GM10266 (cell line): Measurements from ENCODE around the gene HGS.

Experiments used
- DNase-seq: peaks from one replicate; pipeline ENCODE4 v3.0.0; 2012; ENCODE audit errors: extremely low spot score
- TF ChIP-seq, protein P1 (sequence below): IDR thresholded peaks from 2 replicates; pipeline ENCODE4 v1.5.1; 2012; ENCODE audit warnings: mild to moderate bottlenecking, low read depth; ENCODE audit not compliant: control insufficient read depth, insufficient read depth; ENCODE audit errors: missing control alignments

HGS gene

DNA sequence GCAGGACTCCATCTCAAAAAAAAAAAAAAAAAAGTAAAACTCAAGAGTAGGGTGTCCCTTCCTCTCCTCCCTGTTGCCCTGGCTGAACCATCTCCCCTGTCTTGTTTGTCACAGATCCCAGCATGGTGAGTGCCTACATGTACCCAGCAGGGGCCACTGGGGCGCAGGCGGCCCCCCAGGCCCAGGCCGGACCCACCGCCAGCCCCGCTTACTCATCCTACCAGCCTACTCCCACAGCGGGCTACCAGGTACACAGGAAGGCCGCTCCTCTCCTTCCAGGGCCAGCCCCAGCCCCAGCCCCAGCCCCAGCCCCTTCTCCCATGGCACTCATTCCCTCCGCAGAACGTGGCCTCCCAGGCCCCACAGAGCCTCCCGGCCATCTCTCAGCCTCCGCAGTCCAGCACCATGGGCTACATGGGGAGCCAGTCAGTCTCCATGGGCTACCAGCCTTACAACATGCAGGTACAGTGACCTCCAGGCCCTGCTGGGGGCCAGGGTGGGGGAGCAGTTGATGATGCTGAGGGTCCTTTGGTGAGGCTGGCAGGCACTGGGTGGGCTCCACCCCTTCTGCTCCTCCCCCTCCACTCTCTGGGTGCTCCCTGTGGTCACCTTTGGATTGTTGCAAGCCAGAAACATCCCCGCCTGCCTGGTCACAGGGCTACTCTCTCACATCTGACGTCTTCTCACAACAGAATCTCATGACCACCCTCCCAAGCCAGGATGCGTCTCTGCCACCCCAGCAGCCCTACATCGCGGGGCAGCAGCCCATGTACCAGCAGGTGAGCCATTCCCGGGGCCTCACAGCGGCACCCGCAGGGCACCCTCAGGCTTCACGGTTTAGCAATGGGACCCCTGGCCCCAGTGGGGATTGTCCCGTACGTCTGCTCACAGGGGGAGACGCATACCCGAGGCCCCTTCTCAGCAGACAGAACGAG is 16.8 kb downstream of the HGS start:
- TF ChIP-seq, protein P1, sequence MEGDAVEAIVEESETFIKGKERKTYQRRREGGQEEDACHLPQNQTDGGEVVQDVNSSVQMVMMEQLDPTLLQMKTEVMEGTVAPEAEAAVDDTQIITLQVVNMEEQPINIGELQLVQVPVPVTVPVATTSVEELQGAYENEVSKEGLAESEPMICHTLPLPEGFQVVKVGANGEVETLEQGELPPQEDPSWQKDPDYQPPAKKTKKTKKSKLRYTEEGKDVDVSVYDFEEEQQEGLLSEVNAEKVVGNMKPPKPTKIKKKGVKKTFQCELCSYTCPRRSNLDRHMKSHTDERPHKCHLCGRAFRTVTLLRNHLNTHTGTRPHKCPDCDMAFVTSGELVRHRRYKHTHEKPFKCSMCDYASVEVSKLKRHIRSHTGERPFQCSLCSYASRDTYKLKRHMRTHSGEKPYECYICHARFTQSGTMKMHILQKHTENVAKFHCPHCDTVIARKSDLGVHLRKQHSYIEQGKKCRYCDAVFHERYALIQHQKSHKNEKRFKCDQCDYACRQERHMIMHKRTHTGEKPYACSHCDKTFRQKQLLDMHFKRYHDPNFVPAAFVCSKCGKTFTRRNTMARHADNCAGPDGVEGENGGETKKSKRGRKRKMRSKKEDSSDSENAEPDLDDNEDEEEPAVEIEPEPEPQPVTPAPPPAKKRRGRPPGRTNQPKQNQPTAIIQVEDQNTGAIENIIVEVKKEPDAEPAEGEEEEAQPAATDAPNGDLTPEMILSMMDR, result no peak

GRCh38 chr17:81701288-81702071 is 17.7 kb downstream of the HGS start:
- TF ChIP-seq, protein P1, result peak; percentile 13
- DNase-seq, result no peak

More for the DNA sequence above, 16.8 kb downstream of the HGS start:
- DNase-seq, result no peak

DNA sequence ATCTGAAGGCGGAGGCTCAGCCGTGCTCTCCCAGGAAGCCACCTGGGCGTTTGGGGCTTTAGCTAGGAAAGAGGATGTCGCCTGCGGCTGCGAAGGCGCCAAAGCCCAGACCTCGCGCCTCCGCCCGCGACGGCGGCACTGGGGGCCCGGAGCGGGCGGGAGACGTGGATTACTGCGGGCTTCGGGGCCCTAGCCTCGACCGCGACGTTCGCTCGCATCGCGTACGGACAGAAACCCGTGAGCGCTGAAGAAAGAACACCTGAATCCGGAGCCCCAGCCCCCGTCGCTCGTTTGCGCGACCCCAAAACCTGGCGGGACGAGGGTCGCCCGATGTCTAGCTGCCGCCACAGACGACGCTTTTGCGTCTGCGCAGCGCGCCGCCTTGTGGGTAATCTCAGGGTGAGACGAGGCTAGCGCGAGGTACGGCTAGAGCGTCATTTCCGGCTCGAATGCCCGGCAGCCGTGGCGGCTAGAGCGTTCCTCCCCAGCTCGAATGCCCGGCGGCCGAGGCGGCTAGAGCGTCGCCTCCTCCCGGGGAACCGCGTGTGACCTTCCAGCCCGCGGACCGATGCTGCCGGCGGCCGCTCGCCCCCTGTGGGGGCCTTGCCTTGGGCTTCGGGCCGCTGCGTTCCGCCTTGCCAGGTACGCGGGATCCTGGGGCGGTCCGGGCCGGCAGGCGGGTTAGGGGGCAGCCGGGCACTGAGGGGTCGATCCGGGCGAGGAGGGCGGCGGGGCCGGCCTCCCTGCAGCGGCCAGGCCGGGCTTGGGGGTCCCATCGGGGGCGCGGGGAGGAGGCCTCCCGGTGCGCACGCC is 19.3 kb downstream of the HGS start, which contains the start of gene MRPL12:
Gene MRPL12, plus strand, starts transcription at position 434 of the 813 bp plus-strand sequence. Its CDS starts 135 bp downstream, at position 569.
- TF ChIP-seq, protein P1, result peak; percentile 1
- peak; percentile 99 for DNase-seq

DNA sequence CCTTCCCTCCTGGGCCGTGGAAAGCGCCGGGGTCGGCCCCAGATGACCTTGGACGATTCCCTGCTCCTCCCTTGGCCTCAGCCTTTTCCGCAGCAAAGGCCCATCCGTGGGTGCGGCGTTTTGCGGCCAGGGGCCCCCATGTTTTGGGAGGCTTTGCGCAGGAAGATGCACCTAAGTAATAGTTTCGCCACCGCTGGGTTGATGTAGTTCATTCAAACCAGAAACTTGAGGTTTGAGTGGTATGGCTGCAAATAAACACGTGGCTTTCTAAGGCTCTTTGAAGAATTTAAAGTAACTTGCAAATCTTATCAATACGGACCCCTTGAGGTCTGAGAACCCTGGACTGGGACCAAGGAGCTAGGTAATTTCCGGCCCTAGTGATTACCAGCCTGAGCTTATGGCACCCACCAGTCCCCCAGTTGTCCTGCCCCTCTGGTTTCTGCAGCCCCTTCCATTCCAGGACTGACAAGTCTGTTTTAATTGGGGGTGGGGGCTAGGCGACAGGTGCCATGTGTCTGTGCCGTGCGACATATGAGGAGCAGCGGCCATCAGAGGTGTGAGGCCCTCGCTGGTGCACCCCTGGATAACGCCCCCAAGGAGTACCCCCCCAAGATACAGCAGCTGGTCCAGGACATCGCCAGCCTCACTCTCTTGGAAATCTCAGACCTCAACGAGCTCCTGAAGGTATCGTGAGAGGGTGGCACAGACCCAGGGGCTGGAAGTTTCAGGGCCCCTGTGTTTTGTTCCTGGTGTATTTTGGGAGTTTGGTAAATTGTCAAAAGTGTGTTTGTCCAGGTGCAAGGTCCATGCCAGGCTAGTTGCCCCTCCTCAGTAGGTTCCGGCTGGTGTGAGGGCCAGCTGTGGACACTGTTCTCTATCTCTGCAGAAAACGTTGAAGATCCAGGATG is 20.2 kb downstream of the HGS start:
- TF ChIP-seq, protein P1, result no peak
- DNase-seq, result no peak

DNA sequence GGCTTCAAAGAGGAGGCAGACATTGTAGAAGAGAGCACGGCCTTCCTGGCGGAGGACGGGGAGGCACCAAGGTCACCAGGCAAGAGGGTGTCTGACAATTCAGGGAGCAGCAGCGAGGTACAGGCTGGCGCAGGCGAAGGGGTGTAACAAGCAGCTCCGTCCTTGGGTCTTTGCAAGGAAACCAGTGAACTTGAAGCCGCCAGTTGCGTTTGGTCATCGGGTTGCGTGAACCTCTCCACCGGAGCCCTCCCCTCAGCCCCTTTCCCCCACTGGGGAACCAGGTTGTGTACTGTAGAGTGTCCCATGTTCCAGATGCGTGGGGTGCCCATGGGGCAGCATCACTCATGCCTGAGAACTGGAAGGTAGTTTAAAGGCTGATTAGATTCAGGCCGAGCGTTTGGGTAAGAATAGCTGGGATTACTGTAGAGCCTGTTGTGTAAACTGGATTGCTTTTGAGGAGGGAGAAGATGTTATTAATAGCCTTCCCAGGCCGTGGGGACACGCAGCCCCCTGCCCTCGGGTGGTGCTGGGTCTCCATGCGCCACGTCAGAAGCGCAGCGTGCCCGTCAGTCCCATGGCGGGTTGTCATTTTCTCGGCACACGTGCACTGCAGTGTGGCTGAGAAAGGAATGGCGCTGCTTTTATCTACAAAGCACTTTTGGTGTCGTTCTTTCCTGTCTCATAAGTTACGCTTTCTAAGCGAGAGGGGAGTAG is 21.9 kb downstream of the HGS start:
- TF ChIP-seq, protein P1, result no peak
- DNase-seq, result no peak

- no peak for DNase-seq
- TF ChIP-seq, protein P1, result no peak
These were observed 22.4 kb downstream of the HGS start for GRCh38 chr17:81706232-81706611.
